ENCODE results near the gene SPTLC2. TPM values are rescaled to one million over a fixed set of nuclear protein-coding genes. Genes with fewer than 3 reads are reported as not detected.

SPTLC2 gene
- total RNA-seq, 4 donors from 2014 or later = 21.6 to 35.5 (median 29.8) TPM

- Histone ChIP-seq H3K4me3 (no peak overlapping the region), H3K4me1 (no peaks in the 10 kb centered on the region), H3K27me3 (no peaks in the 10 kb centered on the region), H3K9me3 (no peaks in the 10 kb centered on the region), H3K27ac (no peak overlapping the region), H3K36me3 (peaks cover 0 to 64% (median 0%) of the 10 kb centered on the region in 3 donors)
- DNase-seq = no peak
- TF ChIP-seq CTCF (IDR thresholded peaks at IDR 0.05) (no peak), POLR2A (IDR thresholded peaks at IDR 0.05) (no peak)
These were observed 95.9 kb downstream of the SPTLC2 start for GRCh38 chr14:77520555-77520954.

GRCh38 chr14:77516126-77516525 is 100.3 kb downstream of the SPTLC2 start:
- no peak for TF ChIP-seq CTCF (IDR thresholded peaks at IDR 0.05)
- no peak for TF ChIP-seq POLR2A (IDR thresholded peaks at IDR 0.05)
- H3K36me3 ChIP-seq = peaks cover 0 to 79% (median 0%) of the 10 kb centered on the region in 3 donors

GRCh38 chr14:77511486-77512162 is 104.8 kb downstream of the SPTLC2 start:
- Histone ChIP-seq H3K4me1 (no peaks in the 10 kb centered on the region), H3K27ac (no peak overlapping the region), H3K9me3 (no peaks in the 10 kb centered on the region), H3K36me3 (peaks cover 0 to 68% (median 0%) of the 10 kb centered on the region in 3 donors), H3K27me3 (no peaks in the 10 kb centered on the region), H3K4me3 (no peak overlapping the region)
- no peak for DNase-seq
- TF ChIP-seq CTCF (IDR thresholded peaks at IDR 0.05) = no peak
- TF ChIP-seq POLR2A (IDR thresholded peaks at IDR 0.05) = no peak

More at GRCh38 chr14:77516126-77516525, 100.3 kb downstream of the SPTLC2 start:
- Histone ChIP-seq H3K27ac (no peak overlapping the region), H3K4me3 (no peak overlapping the region), H3K9me3 (no peaks in the 10 kb centered on the region), H3K4me1 (no peaks in the 10 kb centered on the region), H3K27me3 (no peaks in the 10 kb centered on the region)
- DNase-seq = no peak

GRCh38 chr14:77509366-77509765 is 107.1 kb downstream of the SPTLC2 start:
- H3K4me3 ChIP-seq = no peak overlapping the region
- no peaks in the 10 kb centered on the region for H3K9me3 ChIP-seq
- DNase-seq = no peak
- H3K36me3 ChIP-seq = peaks cover 0 to 51% (median 0%) of the 10 kb centered on the region in 3 donors
- H3K4me1 ChIP-seq = no peaks in the 10 kb centered on the region
- no peaks in the 10 kb centered on the region for H3K27me3 ChIP-seq
- no peak overlapping the region for H3K27ac ChIP-seq
- TF ChIP-seq CTCF (IDR thresholded peaks at IDR 0.05) = no peak
- no peak for TF ChIP-seq POLR2A (IDR thresholded peaks at IDR 0.05)

GRCh38 chr14:77508876-77509275 is 107.6 kb downstream of the SPTLC2 start:
- Histone ChIP-seq H3K4me3 (no peak overlapping the region), H3K4me1 (no peaks in the 10 kb centered on the region), H3K9me3 (no peaks in the 10 kb centered on the region), H3K27me3 (no peaks in the 10 kb centered on the region), H3K36me3 (peaks cover 0 to 48% (median 0%) of the 10 kb centered on the region in 3 donors), H3K27ac (no peak overlapping the region)
- TF ChIP-seq POLR2A (IDR thresholded peaks at IDR 0.05) (no peak), CTCF (IDR thresholded peaks at IDR 0.05) (no peak)
- DNase-seq = no peak
